Fibroblast of lung (primary cell): ENCODE data around the gene SLC24A4. TPM values are rescaled to one million over a fixed set of nuclear protein-coding genes. Genes with fewer than 3 reads are reported as not detected.

Experiments
- DNase-seq, 2 donors: peaks; one replicate each; pipeline versions ENCODE4 v3.0.0 to v3.0.0-alpha.2; 2010; ENCODE audit warnings: low read depth in 2 of 2
- H2AFZ ChIP-seq: 2 replicates; pipeline ENCODE4 v1.5.1; 2012; ENCODE audit warnings: low read length, control low read depth, inconsistent platforms
- H3K27ac ChIP-seq: 2 replicates; pipeline ENCODE4 v1.5.1; 2011; ENCODE audit warnings: low read length, control low read depth; ENCODE audit not compliant: insufficient read depth
- H3K27me3 ChIP-seq: 2 replicates; pipeline ENCODE4 v1.5.1; 2011; ENCODE audit warnings: mild to moderate bottlenecking, low read length; ENCODE audit not compliant: control insufficient read depth, insufficient read depth
- H3K36me3 ChIP-seq: 2 replicates; pipeline ENCODE4 v1.5.1; 2011; ENCODE audit warnings: low read length; ENCODE audit not compliant: control insufficient read depth, insufficient read depth
- H3K4me1 ChIP-seq: 2 replicates; pipeline ENCODE4 v1.5.1; 2011; ENCODE audit warnings: low read length; ENCODE audit not compliant: control insufficient read depth, insufficient read depth; ENCODE audit errors: extremely low read depth
- H3K4me2 ChIP-seq: 2 replicates; pipeline ENCODE4 v1.5.1; 2011; ENCODE audit warnings: low read length, control low read depth; ENCODE audit not compliant: insufficient read depth; ENCODE audit errors: extremely low read depth
- H3K4me3 ChIP-seq, 4 experiments: fragments of 200-600 bp in 1 of 4; sonication (generic) in 1 of 4; replicated peaks in 1 of 4; 2 replicates each; pipeline ENCODE4 v1.5.1; 2011 to 2016; ENCODE audit warnings: low read length in 4 of 4, low read depth in 3 of 4, mild to moderate bottlenecking in 3 of 4, control low read depth in 2 of 4, inconsistent platforms in 1 of 4, mixed read lengths in 1 of 4; ENCODE audit not compliant: insufficient read depth in 1 of 4; ENCODE audit errors: control extremely low read depth in 1 of 4
- H3K79me2 ChIP-seq: 2 replicates; pipeline ENCODE4 v1.5.1; 2012; ENCODE audit warnings: mild to moderate bottlenecking, low read length, inconsistent platforms; ENCODE audit not compliant: control insufficient read depth, insufficient read depth
- H3K9ac ChIP-seq: 2 replicates; pipeline ENCODE4 v1.5.1; 2011; ENCODE audit warnings: mild to moderate bottlenecking, low read length, control low read depth; ENCODE audit not compliant: insufficient read depth
- H3K9me3 ChIP-seq: 2 replicates; pipeline ENCODE4 v1.5.1; 2012; ENCODE audit warnings: low read depth, low read length; ENCODE audit not compliant: control insufficient read depth, insufficient read depth
- H4K20me1 ChIP-seq: 2 replicates; pipeline ENCODE4 v1.5.1; 2011; ENCODE audit warnings: low read length; ENCODE audit not compliant: control insufficient read depth, insufficient read depth; ENCODE audit errors: extremely low read depth
- CTCF ChIP-seq, 2 donors: IDR thresholded peaks in 1 of 2; conservative IDR thresholded peaks in 1 of 2; 1 replicate in 1 of 2; 2 replicates in 1 of 2; pipeline ENCODE4 v1.5.1; 2011 to 2012; ENCODE audit warnings: low read length in 2 of 2, control low read depth in 1 of 2, inconsistent platforms in 1 of 2, low read depth in 1 of 2, mild to moderate bottlenecking in 1 of 2
- EZH2 ChIP-seq: IDR thresholded peaks from 2 replicates; pipeline ENCODE4 v1.5.1; 2012; ENCODE audit warnings: low read length, control low read depth, mild to moderate bottlenecking; ENCODE audit errors: missing control alignments
- polyA plus RNA-seq, 2 donors: library from polyadenylated mRNA; depleted of rRNA in 1 of 2; stranded (reverse) in 1 of 2; unstranded in 1 of 2; fragments of >200 nt; gene quantifications; 2 replicates each; pipeline ENCODE4 v1.2.1, GENCODE V29; 2011 to 2012; ENCODE audit warnings: missing spikeins in 1 of 2
- total RNA-seq: library from RNA; depleted of rRNA; stranded (reverse); fragments of >200 nt; gene quantifications from 2 replicates; pipeline ENCODE4 v1.2.1, GENCODE V29; 2014

The SLC24A4 gene
- total and polyA plus RNA-seq, 2 donors (not counting 1 experiment from before 2014, with no cell fraction given), result 0.03 TPM; not detected in 1

GRCh38 chr14:92452471-92452870 is 129.5 kb downstream of the SLC24A4 start:
- DNase-seq, result no peak
- Histone ChIP-seq H3K79me2 (no peaks in the 10 kb centered on the region), H3K9ac (no peak overlapping the region), H3K27me3 (no peaks in the 10 kb centered on the region), H3K4me3 (no peak overlapping the region), H3K27ac (no peak overlapping the region), H2AFZ (no peak overlapping the region), H4K20me1 (no peaks in the 10 kb centered on the region), H3K9me3 (no peaks in the 10 kb centered on the region), H3K4me2 (no peak overlapping the region), H3K4me1 (no peaks in the 10 kb centered on the region), H3K36me3 (no peaks in the 10 kb centered on the region)
- TF ChIP-seq EZH2, result no peak
- TF ChIP-seq CTCF (conservative IDR thresholded peaks at IDR 0.05 in 1 of 2, IDR thresholded peaks at IDR 0.05 in 1 of 2; ENCODE audit: low read depth in 1 of 2, low read length in 2 of 2), result no peak

- H3K36me3 ChIP-seq, result no peaks in the 10 kb centered on the region
- H2AFZ ChIP-seq, result no peak overlapping the region
- no peak overlapping the region for H3K9ac ChIP-seq
- no peak overlapping the region for H3K4me3 ChIP-seq
- no peak overlapping the region for H3K4me2 ChIP-seq
- no peaks in the 10 kb centered on the region for H3K79me2 ChIP-seq
- no peak for TF ChIP-seq EZH2
- no peak for TF ChIP-seq CTCF (conservative IDR thresholded peaks at IDR 0.05 in 1 of 2, IDR thresholded peaks at IDR 0.05 in 1 of 2; ENCODE audit: low read depth in 1 of 2, low read length in 2 of 2)
- no peak for DNase-seq
- no peaks in the 10 kb centered on the region for H3K4me1 ChIP-seq
- H3K27ac ChIP-seq, result no peak overlapping the region
- H3K9me3 ChIP-seq, result no peaks in the 10 kb centered on the region
- no peaks in the 10 kb centered on the region for H3K27me3 ChIP-seq
- H4K20me1 ChIP-seq, result no peaks in the 10 kb centered on the region
These were observed 130.7 kb downstream of the SLC24A4 start for GRCh38 chr14:92453691-92454090.

- no peaks in the 10 kb centered on the region for H3K4me1 ChIP-seq
- H3K4me2 ChIP-seq, result no peak overlapping the region
- no peak overlapping the region for H2AFZ ChIP-seq
- no peak overlapping the region for H3K27ac ChIP-seq
- H3K79me2 ChIP-seq, result no peaks in the 10 kb centered on the region
- no peaks in the 10 kb centered on the region for H3K36me3 ChIP-seq
- DNase-seq, result no peak
- TF ChIP-seq CTCF (conservative IDR thresholded peaks at IDR 0.05 in 1 of 2, IDR thresholded peaks at IDR 0.05 in 1 of 2; ENCODE audit: low read depth in 1 of 2, low read length in 2 of 2) (no peak), EZH2 (no peak)
- no peaks in the 10 kb centered on the region for H3K27me3 ChIP-seq
- H4K20me1 ChIP-seq, result no peaks in the 10 kb centered on the region
- no peaks in the 10 kb centered on the region for H3K9me3 ChIP-seq
- H3K9ac ChIP-seq, result no peak overlapping the region
- H3K4me3 ChIP-seq, result no peak overlapping the region
These were observed 132.3 kb downstream of the SLC24A4 start for GRCh38 chr14:92455231-92455630.
